ENCODE measurements around the gene CYBB.

CYBB gene

GRCh38 chrX:37779857-37780256 lies at the start of gene CYBB:
Gene CYBB, plus strand, starts transcription at chrX:37780059. Its CDS starts 19 bp downstream, at chrX:37780078.
- no peak within 1 kb of the TSS for H3K4me3 ChIP-seq (replicated peaks; ENCODE audit: low read depth, low read length)
- DNase-seq (ENCODE audit: extremely low read depth, low read depth), result no peak
- no peak for TF ChIP-seq CTCF (IDR thresholded peaks at IDR 0.05; ENCODE audit: low read depth, low read length, missing control alignments)

GRCh38 chrX:37745354-37745753 lies 34.5 kb upstream of the CYBB start:
- peak; percentile 17 for DNase-seq (ENCODE audit: extremely low read depth, low read depth)
- no peak overlapping the region for H3K4me3 ChIP-seq (replicated peaks; ENCODE audit: low read depth, low read length)
- TF ChIP-seq CTCF (IDR thresholded peaks at IDR 0.05; ENCODE audit: low read depth, low read length, missing control alignments), result peak; percentile 68

- no peak for DNase-seq (ENCODE audit: extremely low read depth, low read depth)
- no peak for TF ChIP-seq CTCF (IDR thresholded peaks at IDR 0.05; ENCODE audit: low read depth, low read length, missing control alignments)
- H3K4me3 ChIP-seq (replicated peaks; ENCODE audit: low read depth, low read length), result no peak overlapping the region
Measured at GRCh38 chrX:37745835-37746217, 34.0 kb upstream of the CYBB start.

- no peak for TF ChIP-seq CTCF (IDR thresholded peaks at IDR 0.05; ENCODE audit: low read depth, low read length, missing control alignments)
- no peak for DNase-seq (ENCODE audit: extremely low read depth, low read depth)
- no peak overlapping the region for H3K4me3 ChIP-seq (replicated peaks; ENCODE audit: low read depth, low read length)
Measured at GRCh38 chrX:37746218-37746941, 33.5 kb upstream of the CYBB start.

DNA sequence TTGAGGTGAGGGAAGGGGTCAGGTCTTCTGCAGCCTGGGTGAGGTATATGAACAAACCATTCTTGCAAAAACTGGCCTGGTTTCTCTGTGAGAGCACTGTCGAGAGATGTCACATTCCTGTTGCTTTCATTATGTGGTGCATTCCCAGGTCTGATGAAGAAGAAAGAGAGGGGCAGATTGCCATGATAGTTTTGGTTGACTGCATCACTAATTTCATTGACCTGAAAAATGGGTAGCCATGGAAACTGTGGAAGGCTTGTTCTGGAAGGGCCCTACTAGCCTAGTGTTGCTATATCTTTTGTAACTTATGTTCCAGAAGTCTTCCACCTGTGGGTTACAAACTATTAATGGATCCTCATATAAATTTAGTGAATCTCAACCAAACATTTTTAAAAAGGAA lies 32.9 kb upstream of the CYBB start:
- no peak overlapping the region for H3K4me3 ChIP-seq (replicated peaks; ENCODE audit: low read depth, low read length)
- TF ChIP-seq CTCF (IDR thresholded peaks at IDR 0.05; ENCODE audit: low read depth, low read length, missing control alignments), result no peak

GRCh38 chrX:37752281-37752680 lies 27.6 kb upstream of the CYBB start:
- DNase-seq (ENCODE audit: extremely low read depth, low read depth), result no peak
- H3K4me3 ChIP-seq (replicated peaks; ENCODE audit: low read depth, low read length), result no peak overlapping the region
- no peak for TF ChIP-seq CTCF (IDR thresholded peaks at IDR 0.05; ENCODE audit: low read depth, low read length, missing control alignments)

More for the DNA sequence above, 32.9 kb upstream of the CYBB start:
- no peak for DNase-seq (ENCODE audit: extremely low read depth, low read depth)

DNA sequence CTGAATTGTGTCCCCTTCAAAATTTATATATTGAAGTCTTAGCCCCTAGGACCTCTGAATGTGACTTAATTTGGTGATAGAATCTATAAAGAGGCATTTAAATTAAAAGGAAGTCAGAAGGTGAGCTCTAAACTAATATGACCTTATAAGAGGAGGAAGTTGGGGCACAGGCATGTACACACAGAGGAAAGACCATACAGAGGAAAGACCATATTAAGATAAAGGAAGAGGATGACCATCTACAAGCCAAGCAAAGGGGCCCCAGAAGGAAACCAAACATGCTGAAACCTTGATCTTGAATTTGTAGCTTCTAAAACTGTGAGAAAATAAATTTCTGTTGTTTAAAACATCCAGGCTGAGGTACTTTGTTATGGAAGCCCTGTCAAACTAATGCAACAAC lies 26.9 kb upstream of the CYBB start:
- DNase-seq (ENCODE audit: extremely low read depth, low read depth), result no peak
- H3K4me3 ChIP-seq (replicated peaks; ENCODE audit: low read depth, low read length), result no peak overlapping the region
- no peak for TF ChIP-seq CTCF (IDR thresholded peaks at IDR 0.05; ENCODE audit: low read depth, low read length, missing control alignments)
